ENCODE measurements around the gene DERL3. TPM values are rescaled to one million over a fixed set of nuclear protein-coding genes. Genes with fewer than 3 reads are reported as not detected.
"Not testable (repeated sequence)": the region's sequence is repeated elsewhere in the genome, so short reads cannot be mapped to it uniquely, and the experiment has no call there.

The DERL3 gene
- total RNA-seq, 1 experiment from 2014 or later, result 9.8 TPM

DNA sequence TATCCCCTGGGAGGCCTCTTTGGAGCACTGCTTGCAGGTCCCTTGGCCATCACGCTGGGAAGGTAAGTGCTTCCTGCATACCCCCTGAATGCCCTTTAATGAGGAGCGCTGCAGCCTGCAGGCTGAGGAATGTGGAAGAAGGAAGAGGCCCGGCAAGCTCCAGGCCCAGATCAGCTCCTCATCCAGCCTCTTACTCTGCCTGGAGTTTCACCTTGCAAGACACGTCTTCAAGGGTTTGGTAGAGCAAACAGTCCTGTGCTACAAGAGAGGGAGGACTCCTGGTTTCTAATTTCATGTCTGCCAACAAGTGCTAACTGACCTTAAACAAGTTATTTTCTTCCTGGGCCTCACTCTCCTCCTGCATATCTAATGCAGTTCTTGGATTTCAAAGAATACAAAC is 29.8 kb upstream of the DERL3 start:
- no peak overlapping the region for H2BK20ac ChIP-seq (ENCODE audit: low read depth, low read length, poor library complexity, severe bottlenecking)
- H3K4ac ChIP-seq (ENCODE audit: low read depth, low read length), result no peak overlapping the region
- H4K20me1 ChIP-seq (ENCODE audit: control insufficient read depth, insufficient read depth, insufficient read length), result no peaks in the 10 kb centered on the region
- H3K56ac ChIP-seq (ENCODE audit: insufficient read length, low read depth, low read length), result no peak overlapping the region
- no peak overlapping the region for H3K9ac ChIP-seq (ENCODE audit: extremely low read depth, insufficient read length, low read length)
- H2BK120ac ChIP-seq (ENCODE audit: low read depth, low read length, poor library complexity, severe bottlenecking), result no peak overlapping the region
- H3K14ac ChIP-seq (ENCODE audit: insufficient read depth, low read length), result no peak overlapping the region
- Mint-ChIP-seq H3K4me1 (peaks cover 0 to 5% of the 10 kb centered on the region in 2 experiments; a peak in 2 of 4 replicates), H3K27ac (no peak overlapping the region), H3K9me3 (no peaks in the 10 kb centered on the region), H3K27me3 (ENCODE audit: low read depth) (no peaks in the 10 kb centered on the region), H3K4me3 (no peak overlapping the region), H3K36me3 (ENCODE audit: insufficient read depth in 1 of 3, low read depth in 3 of 3) (peaks cover 28 to 33% (median 29%) of the 10 kb centered on the region in 3 experiments)
- no peak overlapping the region for H3K4me2 ChIP-seq (ENCODE audit: insufficient read depth, insufficient read length, low read length)
- H3K9me3 ChIP-seq (ENCODE audit: control insufficient read depth, low read depth, low read length), result no peaks in the 10 kb centered on the region
- TF ChIP-seq, protein P1, sequence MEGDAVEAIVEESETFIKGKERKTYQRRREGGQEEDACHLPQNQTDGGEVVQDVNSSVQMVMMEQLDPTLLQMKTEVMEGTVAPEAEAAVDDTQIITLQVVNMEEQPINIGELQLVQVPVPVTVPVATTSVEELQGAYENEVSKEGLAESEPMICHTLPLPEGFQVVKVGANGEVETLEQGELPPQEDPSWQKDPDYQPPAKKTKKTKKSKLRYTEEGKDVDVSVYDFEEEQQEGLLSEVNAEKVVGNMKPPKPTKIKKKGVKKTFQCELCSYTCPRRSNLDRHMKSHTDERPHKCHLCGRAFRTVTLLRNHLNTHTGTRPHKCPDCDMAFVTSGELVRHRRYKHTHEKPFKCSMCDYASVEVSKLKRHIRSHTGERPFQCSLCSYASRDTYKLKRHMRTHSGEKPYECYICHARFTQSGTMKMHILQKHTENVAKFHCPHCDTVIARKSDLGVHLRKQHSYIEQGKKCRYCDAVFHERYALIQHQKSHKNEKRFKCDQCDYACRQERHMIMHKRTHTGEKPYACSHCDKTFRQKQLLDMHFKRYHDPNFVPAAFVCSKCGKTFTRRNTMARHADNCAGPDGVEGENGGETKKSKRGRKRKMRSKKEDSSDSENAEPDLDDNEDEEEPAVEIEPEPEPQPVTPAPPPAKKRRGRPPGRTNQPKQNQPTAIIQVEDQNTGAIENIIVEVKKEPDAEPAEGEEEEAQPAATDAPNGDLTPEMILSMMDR (conservative IDR thresholded peaks at IDR 0.05), result no peak
- H3K23me2 ChIP-seq (ENCODE audit: insufficient read length, low read depth, low read length, poor library complexity, severe bottlenecking), result no peaks in the 10 kb centered on the region
- H3K79me2 ChIP-seq (ENCODE audit: insufficient read depth, low read length), result no peaks in the 10 kb centered on the region
- no peak overlapping the region for H2AFZ ChIP-seq (ENCODE audit: low read length)
- H3K79me1 ChIP-seq (ENCODE audit: insufficient read depth, low read depth, low read length, poor library complexity, severe bottlenecking), result no peaks in the 10 kb centered on the region
- no peak overlapping the region for H4K91ac ChIP-seq (ENCODE audit: insufficient read length, low read depth, low read length)
- H3K27me3 ChIP-seq (ENCODE audit: insufficient read depth, low read length), result no peaks in the 10 kb centered on the region
- H3K27ac ChIP-seq (ENCODE audit: insufficient read length, low read depth, low read length), result no peak overlapping the region
- no peak overlapping the region for H2AK5ac ChIP-seq (ENCODE audit: insufficient read length, low read length)
- no peak overlapping the region for H4K8ac ChIP-seq (replicated peaks; ENCODE audit: insufficient read length, low read depth, low read length)
- H2BK15ac ChIP-seq (ENCODE audit: low read depth, low read length), result no peak overlapping the region
- no peak overlapping the region for H3K18ac ChIP-seq (ENCODE audit: insufficient read length, low read depth, low read length)
- no peak overlapping the region for H2BK12ac ChIP-seq (ENCODE audit: insufficient read length, low read depth, low read length)
- no peak overlapping the region for H2BK5ac ChIP-seq (ENCODE audit: insufficient read length, low read length)
- WGBS (ENCODE audit: extremely low coverage, insufficient read length, low lambda C conversion rate), result no CpG with 5 or more reads among the region's 4 CpGs
- H3T11ph ChIP-seq (ENCODE audit: low read length), result no peak overlapping the region
- DNase-seq, result no peak
- H4K5ac ChIP-seq (ENCODE audit: insufficient read length, low read depth, low read length), result no peak overlapping the region
- H3K4me1 ChIP-seq (ENCODE audit: insufficient read depth, low read length), result no peaks in the 10 kb centered on the region
- H3K23ac ChIP-seq (ENCODE audit: insufficient read length, low read depth, low read length), result no peak overlapping the region

DNA sequence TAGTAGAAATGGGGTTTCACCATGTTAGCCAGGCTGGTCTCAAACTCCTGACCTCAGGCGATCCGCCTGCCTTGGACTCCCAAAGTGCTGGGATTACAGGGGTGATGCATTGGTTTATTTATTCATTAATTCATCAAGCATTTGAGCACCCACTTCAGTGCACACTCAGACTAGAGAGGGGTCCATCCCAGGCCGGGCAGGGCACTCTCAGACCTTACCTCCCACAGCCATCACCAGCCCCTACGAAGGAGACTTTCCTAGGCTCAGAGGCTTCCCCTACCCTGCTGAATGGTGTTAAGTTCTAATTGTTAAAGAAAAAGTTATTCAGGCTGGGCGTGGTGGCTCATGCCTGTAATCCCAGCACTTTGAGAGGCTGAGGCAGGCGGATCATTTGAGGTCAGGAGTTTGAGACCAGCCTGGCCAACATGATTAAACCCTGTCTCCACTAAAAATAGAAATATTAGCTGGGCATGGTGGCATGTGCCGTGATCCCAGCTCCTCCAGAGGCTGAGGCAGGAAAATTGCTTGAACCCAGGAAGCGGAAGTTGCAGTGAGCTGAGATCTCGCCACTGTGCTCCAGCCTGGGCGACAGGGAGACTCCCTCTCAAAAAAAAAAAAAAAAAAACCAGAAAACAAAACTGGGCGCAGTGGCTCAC is 25.8 kb upstream of the DERL3 start:
- not testable (repeated sequence) for H3K27ac Mint-ChIP-seq; H3K56ac ChIP-seq (ENCODE audit: insufficient read length, low read depth, low read length); DNase-seq; H4K8ac ChIP-seq (replicated peaks; ENCODE audit: insufficient read length, low read depth, low read length); H3K4me3 Mint-ChIP-seq; H3K27me3 Mint-ChIP-seq (ENCODE audit: low read depth); H3K18ac ChIP-seq (ENCODE audit: insufficient read length, low read depth, low read length); H3K4me1 Mint-ChIP-seq; H2BK12ac ChIP-seq (ENCODE audit: insufficient read length, low read depth, low read length); H2AK5ac ChIP-seq (ENCODE audit: insufficient read length, low read length); H3K4me1 ChIP-seq (ENCODE audit: insufficient read depth, low read length); H3K23ac ChIP-seq (ENCODE audit: insufficient read length, low read depth, low read length); H4K5ac ChIP-seq (ENCODE audit: insufficient read length, low read depth, low read length); H3K4me2 ChIP-seq (ENCODE audit: insufficient read depth, insufficient read length, low read length); H3K14ac ChIP-seq (ENCODE audit: insufficient read depth, low read length); H2AFZ ChIP-seq (ENCODE audit: low read length); H3K9ac ChIP-seq (ENCODE audit: extremely low read depth, insufficient read length, low read length); H2BK5ac ChIP-seq (ENCODE audit: insufficient read length, low read length); H2BK120ac ChIP-seq (ENCODE audit: low read depth, low read length, poor library complexity, severe bottlenecking); H3K79me2 ChIP-seq (ENCODE audit: insufficient read depth, low read length); H3K9me3 ChIP-seq (ENCODE audit: control insufficient read depth, low read depth, low read length); H2BK20ac ChIP-seq (ENCODE audit: low read depth, low read length, poor library complexity, severe bottlenecking); H2BK15ac ChIP-seq (ENCODE audit: low read depth, low read length); H3K27me3 ChIP-seq (ENCODE audit: insufficient read depth, low read length); H3K4ac ChIP-seq (ENCODE audit: low read depth, low read length); H3K23me2 ChIP-seq (ENCODE audit: insufficient read length, low read depth, low read length, poor library complexity, severe bottlenecking); H4K91ac ChIP-seq (ENCODE audit: insufficient read length, low read depth, low read length); H3K27ac ChIP-seq (ENCODE audit: insufficient read length, low read depth, low read length); H3T11ph ChIP-seq (ENCODE audit: low read length); H3K79me1 ChIP-seq (ENCODE audit: insufficient read depth, low read depth, low read length, poor library complexity, severe bottlenecking); H3K9me3 Mint-ChIP-seq; H4K20me1 ChIP-seq (ENCODE audit: control insufficient read depth, insufficient read depth, insufficient read length)
- no CpG with 5 or more reads among the region's 11 CpGs for WGBS (ENCODE audit: extremely low coverage, insufficient read length, low lambda C conversion rate)
- peaks cover 27 to 32% (median 27%) of the 10 kb centered on the region in 3 experiments for H3K36me3 Mint-ChIP-seq (ENCODE audit: insufficient read depth in 1 of 3, low read depth in 3 of 3)
